OCI-LY7 (cell line): ENCODE measurements around the gene RAB7A. TPM values are rescaled to one million over a fixed set of nuclear protein-coding genes. Genes with fewer than 3 reads are reported as not detected.
A peak's percentile ranks its signal among the peaks of the same experiment; 100 is the strongest.

Source experiments
- Bru-seq: library from RNA; stranded (reverse); fragments of 400-500 nt; gene quantifications from one replicate; lab custom pipeline; 2021; lab: Mats Ljungman, UMichigan
- BruChase-seq, 2 experiments: library from RNA; stranded (reverse); fragments of 400-500 nt; gene quantifications; one replicate each; lab custom pipeline; 2021; lab: Mats Ljungman, UMichigan
- BruUV-seq: library from RNA; stranded (reverse); fragments of 400-500 nt; replicated peaks from 2 replicates; lab custom pipeline; 2021; lab: Mats Ljungman, UMichigan
- CTCF ChIA-PET: fragments of 300-600 bp; sonication (Branson Sonifier 250); formaldehyde crosslinking; loops from one replicate; lab custom pipeline; 2022; ENCODE audit warnings: antibody characterized with exemption; ENCODE audit not compliant: unreplicated experiment; lab: Charles Lee
- POLR2A ChIA-PET: fragments of 300-600 bp; sonication (Branson Sonifier 250); formaldehyde crosslinking; loops from one replicate; lab custom pipeline; 2022; ENCODE audit warnings: antibody characterized with exemption; lab: Charles Lee
- DNase-seq: peaks from one replicate; pipeline ENCODE4 v3.0.0-alpha.2; 2015; ENCODE audit warnings: low spot score
- H2AFZ ChIP-seq: fragments of 200-600 bp; sonication (generic), shearing (Covaris generic); 2 replicates; pipeline ENCODE4 v1.6.1; 2014; ENCODE audit warnings: mild to moderate bottlenecking, antibody characterized with exemption, low read length, moderate library complexity
- H3K27ac ChIP-seq: fragments of 200-600 bp; sonication (generic); 2 replicates; pipeline ENCODE4 v1.5.1; 2014; ENCODE audit warnings: mixed run types, low read depth, mild to moderate bottlenecking, moderate library complexity, low read length, inconsistent platforms; ENCODE audit not compliant: poor library complexity, severe bottlenecking
- H3K36me3 ChIP-seq: fragments of 200-600 bp; sonication (generic); 2 replicates; pipeline ENCODE4 v1.6.1; 2014; ENCODE audit warnings: mild to moderate bottlenecking, antibody characterized with exemption, low read length, moderate library complexity, mixed read lengths; ENCODE audit not compliant: insufficient read depth
- H3K4me1 ChIP-seq: fragments of 200-600 bp; sonication (generic); 2 replicates; pipeline ENCODE4 v1.5.1; 2014; ENCODE audit warnings: mild to moderate bottlenecking, low read length; ENCODE audit not compliant: insufficient read depth, poor library complexity, severe bottlenecking
- H3K4me2 ChIP-seq: fragments of 200-600 bp; sonication (generic); 2 replicates; pipeline ENCODE4 v1.6.1; 2014; ENCODE audit warnings: mild to moderate bottlenecking, low read length
- H3K4me3 ChIP-seq: fragments of 200-600 bp; sonication (generic); 2 replicates; pipeline ENCODE4 v1.5.1; 2014; ENCODE audit warnings: mild to moderate bottlenecking, low read depth, low read length; ENCODE audit not compliant: poor library complexity, severe bottlenecking
- H3K79me2 ChIP-seq: fragments of 200-600 bp; sonication (generic); 2 replicates; pipeline ENCODE4 v1.6.1; 2016; ENCODE audit warnings: low read depth, mild to moderate bottlenecking, low read length, moderate library complexity, mixed read lengths; ENCODE audit not compliant: insufficient read depth
- H3K9me2 ChIP-seq: fragments of 200-600 bp; sonication (generic); 2 replicates; pipeline ENCODE4 v1.6.1; 2016; ENCODE audit warnings: mild to moderate bottlenecking, low read length, mixed read lengths; ENCODE audit not compliant: insufficient read depth
- H3K9me3 ChIP-seq: fragments of 200-600 bp; sonication (generic); 2 replicates; pipeline ENCODE4 v1.6.1; 2014; ENCODE audit warnings: mild to moderate bottlenecking, mixed run types, low read length, mixed read lengths
- H4K20me1 ChIP-seq: fragments of 200-600 bp; sonication (generic); 2 replicates; pipeline ENCODE4 v1.6.1; 2014; ENCODE audit warnings: mild to moderate bottlenecking, antibody characterized with exemption, low read length, moderate library complexity, mixed read lengths; ENCODE audit not compliant: insufficient read depth
- EZH2phosphoT487 ChIP-seq: fragments of 200-600 bp; sonication (generic); IDR thresholded peaks from 2 replicates; pipeline ENCODE4 v1.6.1; 2018; ENCODE audit warnings: low read depth, borderline replicate concordance, mild to moderate bottlenecking, mixed run types, antibody characterized with exemption, low read length, moderate library complexity, mixed read lengths
- intact Hi-C: fragments of 100-400 bp; cut with micrococcal nuclease; formaldehyde crosslinking; loops from one replicate; pipeline ENCODE4 v1.10.0; 2022; ENCODE audit not compliant: unreplicated experiment
- long read RNA-seq: library from polyadenylated mRNA; stranded (forward); transcript quantifications from one replicate; pipeline ENCODE4 v2.0.0, GENCODE V29; 2022
- total RNA-seq, 2 experiments: library from RNA; depleted of rRNA in 1 of 2; stranded (reverse); fragments of >200 nt in 1 of 2; shearing (Covaris generic) in 1 of 2; gene quantifications; 2 replicates each; pipeline ENCODE4 v1.2.3, GENCODE V29; 2014 to 2022
- TF ChIP-seq, protein P1 (sequence below): fragments of 200-600 bp; sonication (generic); conservative IDR thresholded peaks from 2 replicates; pipeline ENCODE4 v1.5.1; 2014; ENCODE audit warnings: mild to moderate bottlenecking, antibody characterized with exemption, low read length, moderate library complexity, mixed read lengths

The RAB7A gene
- total RNA-seq (2014; rRNA removed; shearing (Covaris generic)) = 24.5 and 30.1 TPM in 2 replicates
- 129 and 143 TPM in 2 replicates for total RNA-seq (2022)
- percentile 88 among the genes with signal in this experiment for Bru-seq, nascent RNA
- BruChase-seq, experiment 1, labeled RNA remaining after a 6-hour chase = percentile 93 among the genes with signal in this experiment
- percentile 85 among the genes with signal in this experiment for BruChase-seq, experiment 2, labeled RNA remaining after a 2-hour chase
- long read RNA-seq, transcript RAB7A-201 (6 exons, 2,244 nt) = major isoform, 397 of 419 reads
- long read RNA-seq, partial matches to known transcripts = 2 of 419 reads
- long read RNA-seq, other reads (novel, unspliced or antisense) = 18 of 419 reads

DNA sequence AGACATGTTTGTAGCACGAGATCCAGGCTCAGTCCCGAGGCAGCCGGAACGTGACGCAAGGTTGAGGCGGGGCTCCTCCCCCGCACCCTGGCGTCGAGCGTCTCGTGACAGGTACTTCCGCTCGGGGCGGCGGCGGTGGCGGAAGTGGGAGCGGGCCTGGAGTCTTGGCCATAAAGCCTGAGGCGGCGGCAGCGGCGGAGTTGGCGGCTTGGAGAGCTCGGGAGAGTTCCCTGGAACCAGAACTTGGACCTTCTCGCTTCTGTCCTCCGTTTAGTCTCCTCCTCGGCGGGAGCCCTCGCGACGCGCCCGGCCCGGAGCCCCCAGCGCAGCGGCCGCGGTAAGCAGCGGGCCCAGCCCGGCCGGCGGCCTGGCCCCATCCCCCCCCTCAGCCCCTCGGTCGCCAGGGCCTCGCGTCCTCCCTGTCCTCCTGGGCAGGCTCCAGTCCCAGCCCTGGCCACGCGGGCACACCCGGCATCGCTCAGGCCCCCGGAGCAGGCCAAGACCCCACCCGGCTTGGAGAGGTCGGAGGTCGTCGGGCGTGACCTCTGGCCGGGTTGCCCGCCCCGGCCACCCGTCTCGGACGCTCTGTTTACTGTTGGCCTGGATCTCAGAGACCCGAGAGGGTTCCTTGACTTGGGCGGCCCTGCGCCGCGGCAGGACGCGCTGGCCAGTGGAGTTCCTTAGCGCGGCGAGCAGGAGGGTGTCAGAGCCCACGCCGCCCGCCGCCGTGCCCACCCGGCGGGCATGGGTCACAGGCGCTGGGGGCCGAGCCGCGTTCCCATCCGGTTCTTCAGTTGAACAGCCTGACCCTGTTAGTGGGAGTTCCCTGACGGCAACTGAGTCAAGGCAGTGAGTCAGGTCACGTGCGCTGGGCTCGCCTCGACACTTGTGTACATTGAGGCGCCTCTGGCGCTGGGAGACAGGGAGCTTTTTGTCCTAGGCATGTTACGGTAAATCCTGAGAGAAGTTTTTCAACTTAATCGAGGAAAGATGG, at the start of gene RAB7A:
TSS of gene RAB7A (plus strand) at position 161 of the 994 bp plus-strand sequence. CDS start 69,185 bp downstream, outside the sequence.
- CTCF ChIA-PET = interaction anchor here (1.2 kb wide), 1 partner anchor 46 kb away, joined by 4 read pairs; no protein-coding TSS in a partner anchor
- TF ChIP-seq, protein P1, sequence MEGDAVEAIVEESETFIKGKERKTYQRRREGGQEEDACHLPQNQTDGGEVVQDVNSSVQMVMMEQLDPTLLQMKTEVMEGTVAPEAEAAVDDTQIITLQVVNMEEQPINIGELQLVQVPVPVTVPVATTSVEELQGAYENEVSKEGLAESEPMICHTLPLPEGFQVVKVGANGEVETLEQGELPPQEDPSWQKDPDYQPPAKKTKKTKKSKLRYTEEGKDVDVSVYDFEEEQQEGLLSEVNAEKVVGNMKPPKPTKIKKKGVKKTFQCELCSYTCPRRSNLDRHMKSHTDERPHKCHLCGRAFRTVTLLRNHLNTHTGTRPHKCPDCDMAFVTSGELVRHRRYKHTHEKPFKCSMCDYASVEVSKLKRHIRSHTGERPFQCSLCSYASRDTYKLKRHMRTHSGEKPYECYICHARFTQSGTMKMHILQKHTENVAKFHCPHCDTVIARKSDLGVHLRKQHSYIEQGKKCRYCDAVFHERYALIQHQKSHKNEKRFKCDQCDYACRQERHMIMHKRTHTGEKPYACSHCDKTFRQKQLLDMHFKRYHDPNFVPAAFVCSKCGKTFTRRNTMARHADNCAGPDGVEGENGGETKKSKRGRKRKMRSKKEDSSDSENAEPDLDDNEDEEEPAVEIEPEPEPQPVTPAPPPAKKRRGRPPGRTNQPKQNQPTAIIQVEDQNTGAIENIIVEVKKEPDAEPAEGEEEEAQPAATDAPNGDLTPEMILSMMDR = no peak
- TF ChIP-seq EZH2phosphoT487 = no peak
- no peaks in the 10 kb centered on the region for H3K9me3 ChIP-seq

DNA sequence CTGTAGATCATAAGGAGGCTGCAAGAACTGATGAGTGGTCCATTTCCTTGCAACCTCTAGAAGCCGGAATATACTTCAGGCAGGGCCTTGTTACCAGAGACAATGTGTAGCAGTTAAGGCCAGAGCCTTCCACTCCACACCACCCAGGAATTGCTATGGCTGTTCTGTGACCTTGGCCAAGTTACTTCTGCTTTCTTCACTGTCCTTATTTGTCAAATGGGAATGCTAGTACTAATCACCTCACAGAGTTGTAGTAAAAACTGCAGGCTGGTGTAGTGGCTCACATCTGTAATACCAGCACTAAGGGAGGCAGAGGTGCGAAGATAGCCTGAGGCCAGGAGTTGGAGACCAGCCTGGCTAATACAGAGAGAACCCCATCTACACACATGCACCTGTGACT, 46.6 kb upstream of the RAB7A start:
- ChIA-PET POLR2A (interaction anchor here (0.7 to 2.6 kb wide), 3 partner anchors 115 to 296 kb away, joined by 3 to 11 read pairs (median 5); no protein-coding TSS in a partner anchor), CTCF (interaction anchor here (1.5 kb wide), 1 partner anchor 116 kb away, joined by 5 read pairs; no protein-coding TSS in a partner anchor)
- H2AFZ ChIP-seq = no peak overlapping the region
- H3K4me1 ChIP-seq = peaks cover 37% of the 10 kb centered on the region
- TF ChIP-seq, protein P1 = no peak
- no peak for TF ChIP-seq EZH2phosphoT487
- intact Hi-C loops = no loop called here
- 0 out of 2 replicates have a peak overlapping the region, but pooled peaks have one; percentile 98 for H3K4me2 ChIP-seq
- H3K9me2 ChIP-seq = no peaks in the 10 kb centered on the region
- no peaks in the 10 kb centered on the region for H3K9me3 ChIP-seq
- no peaks in the 10 kb centered on the region for H4K20me1 ChIP-seq
- no TSS peak for BruUV-seq
- no peaks in the 10 kb centered on the region for H3K36me3 ChIP-seq
- peaks cover 5% of the 10 kb centered on the region; the same call in 1 of the 2 replicates for H3K79me2 ChIP-seq
- no peak overlapping the region for H3K4me3 ChIP-seq
- H3K27ac ChIP-seq = no peak overlapping the region
- no peak for DNase-seq

More for the DNA sequence above, at the start of gene RAB7A:
- H3K4me3 ChIP-seq = peak within 1 kb of the TSS; percentile 93
- BruUV-seq = no TSS peak
- H3K27ac ChIP-seq = peak within 1 kb of the TSS; percentile 7
- peaks cover 18% of the 10 kb centered on the region; the same call in 1 of the 2 replicates for H3K36me3 ChIP-seq
- peak within 1 kb of the TSS; percentile 99 for H3K4me2 ChIP-seq
- H3K79me2 ChIP-seq = peaks cover 54% of the 10 kb centered on the region
- H3K4me1 ChIP-seq = peaks cover 27% of the 10 kb centered on the region
- POLR2A ChIA-PET = interaction anchor here (0.5 to 1.4 kb wide), 6 partner anchors 8 to 225 kb away, joined by 3 to 6 read pairs (median 4); partner anchors contain the start of gene ACAD9
- H3K9me2 ChIP-seq = no peaks in the 10 kb centered on the region
- H4K20me1 ChIP-seq = peaks cover 30% of the 10 kb centered on the region
- H2AFZ ChIP-seq = peak within 1 kb of the TSS; percentile 99
- intact Hi-C loops = loop anchor here (1.0 kb wide), 1 partner anchor 46 kb away; no protein-coding TSS in a partner anchor
- DNase-seq = peak; percentile 98
